GM12874 (cell line): ENCODE results near the gene ZNRF2.

Source experiments
- CTCF ChIP-seq: IDR thresholded peaks from 2 replicates; pipeline ENCODE4 v1.5.1; 2011; ENCODE audit warnings: low read depth, mild to moderate bottlenecking, control low read depth, low read length, moderate library complexity; ENCODE audit not compliant: insufficient read depth

The ZNRF2 gene

GRCh38 chr7:30351724-30352123 is 67.3 kb downstream of the ZNRF2 start:
- TF ChIP-seq CTCF, result no peak

- TF ChIP-seq CTCF, result no peak
Measured at GRCh38 chr7:30352169-30352568, 67.8 kb downstream of the ZNRF2 start.

GRCh38 chr7:30353532-30353931 is 69.1 kb downstream of the ZNRF2 start:
- no peak for TF ChIP-seq CTCF

- no peak for TF ChIP-seq CTCF
Measured at GRCh38 chr7:30353932-30354607, 69.7 kb downstream of the ZNRF2 start.

GRCh38 chr7:30354791-30355190 is 70.4 kb downstream of the ZNRF2 start:
- TF ChIP-seq CTCF, result no peak

- TF ChIP-seq CTCF, result no peak
Measured at GRCh38 chr7:30359957-30360356, 75.6 kb downstream of the ZNRF2 start.

GRCh38 chr7:30363778-30364563 is 79.6 kb downstream of the ZNRF2 start:
- no peak for TF ChIP-seq CTCF
